T-cell (primary cell): ENCODE results near the gene TRPC1. TPM values are rescaled to one million over a fixed set of nuclear protein-coding genes. Genes with fewer than 3 reads are reported as not detected.

Source experiments
- ATAC-seq, 4 experiments: fragments of 200-7000 bp in 3 of 4; fragments of 150-1000 bp in 1 of 4; cut with Tn5 transposase; replicated peaks in 1 of 4; 1 replicate in 3 of 4; 2 replicates in 1 of 4; pipeline ENCODE4 v1.10.0; 2021; ENCODE audit warnings: moderate library complexity in 3 of 4, mild to moderate bottlenecking in 2 of 4, moderate number of reproducible peaks in 1 of 4
- CTCF ChIA-PET, 2 donors: fragments of 300-600 bp; sonication (Branson Sonifier 250); formaldehyde crosslinking; loops; one replicate each; lab custom pipeline; 2022; ENCODE audit warnings: antibody characterized with exemption in 2 of 2; lab: Charles Lee
- POLR2A ChIA-PET, 2 donors: fragments of 300-600 bp; sonication (Branson Sonifier 250); formaldehyde crosslinking; loops; one replicate each; lab custom pipeline; 2022; ENCODE audit warnings: antibody characterized with exemption in 2 of 2; lab: Charles Lee
- DNase-seq, 35 experiments: peaks; one replicate each; pipeline versions ENCODE4 v3.0.0 to v3.0.0-alpha.2; 2013 to 2023
- H3K27ac ChIP-seq: one replicate; pipeline ENCODE4 v1.5.1; 2013; ENCODE audit warnings: low read length
- H3K27me3 ChIP-seq, 2 experiments: replicated peaks in 1 of 2; 1 replicate in 1 of 2; 2 replicates in 1 of 2; pipeline versions ENCODE4 v1.6.1 to v1.7.0; 2013; ENCODE audit warnings: low read length in 1 of 2, mixed read lengths in 1 of 2; ENCODE audit not compliant: control insufficient read depth in 2 of 2, insufficient read depth in 2 of 2; ENCODE audit errors: extremely low read depth in 1 of 2
- H3K36me3 ChIP-seq, 2 donors: 1 replicate in 1 of 2; 2 replicates in 1 of 2; pipeline versions ENCODE4 v1.6.1 to v1.7.0; 2013; ENCODE audit warnings: low read length in 1 of 2; ENCODE audit not compliant: control insufficient read depth in 2 of 2, insufficient read depth in 1 of 2; ENCODE audit errors: extremely low read depth in 1 of 2
- H3K4me1 ChIP-seq, 2 experiments: 1 replicate in 1 of 2; 2 replicates in 1 of 2; pipeline versions ENCODE4 v1.6.1 to v1.7.0; 2013; ENCODE audit warnings: low read length in 2 of 2, mixed read lengths in 1 of 2; ENCODE audit not compliant: insufficient read depth in 2 of 2, control insufficient read depth in 1 of 2; ENCODE audit errors: extremely low read depth in 1 of 2
- H3K4me3 ChIP-seq, 2 donors: 1 replicate in 1 of 2; 2 replicates in 1 of 2; pipeline versions ENCODE4 v1.5.1 to v1.7.0; 2013; ENCODE audit warnings: mild to moderate bottlenecking in 2 of 2, low read length in 1 of 2, moderate library complexity in 1 of 2; ENCODE audit not compliant: control insufficient read depth in 1 of 2; ENCODE audit errors: extremely low read depth in 1 of 2
- H3K9me3 ChIP-seq: 2 replicates; pipeline ENCODE4 v1.7.0; 2013
- H3K27ac Mint-ChIP-seq, 2 donors: one replicate each; pipeline ENCODE4 v1.8.0; 2020 to 2021; ENCODE audit warnings: mild to moderate bottlenecking in 2 of 2, mixed read lengths in 2 of 2
- H3K27me3 Mint-ChIP-seq, 2 donors: one replicate each; pipeline ENCODE4 v1.8.0; 2021 to 2022; ENCODE audit warnings: mixed read lengths in 2 of 2
- H3K36me3 Mint-ChIP-seq: one replicate; pipeline ENCODE4 v1.8.0; 2021; ENCODE audit warnings: mixed read lengths
- H3K4me1 Mint-ChIP-seq, 3 donors: one replicate each; pipeline ENCODE4 v1.8.0; 2020 to 2022; ENCODE audit warnings: mixed read lengths in 3 of 3, mild to moderate bottlenecking in 1 of 3
- H3K4me3 Mint-ChIP-seq, 3 donors: one replicate each; pipeline ENCODE4 v1.8.0; 2020 to 2022; ENCODE audit warnings: mild to moderate bottlenecking in 3 of 3, mixed read lengths in 3 of 3, moderate library complexity in 3 of 3
- H3K9me3 Mint-ChIP-seq, 3 donors: one replicate each; pipeline ENCODE4 v1.8.0; 2020 to 2022; ENCODE audit warnings: mixed read lengths in 3 of 3
- WGBS: methylation state at CpG from one replicate; pipeline ENCODE4 v1.1.5; 2013; ENCODE audit warnings: missing lambda C conversion rate; ENCODE audit not compliant: insufficient coverage; 5-methylcytosine and 5-hydroxymethylcytosine counted together
- total RNA-seq, 35 experiments: library from RNA in 6 of 35; stranded (reverse) in 6 of 35; fragments of 120-200 nt in 1 of 35; gene quantifications; one replicate each; pipeline versions ENCODE4 v1.2.1 to v1.2.4 and lab custom pipeline; 2013 to 2026

TRPC1 gene
- total RNA-seq, 5 donors from 2014 or later (not counting 1 experiment from before 2014, with no cell fraction given) = 3.9 to 7.5 (median 4.4) TPM

DNA sequence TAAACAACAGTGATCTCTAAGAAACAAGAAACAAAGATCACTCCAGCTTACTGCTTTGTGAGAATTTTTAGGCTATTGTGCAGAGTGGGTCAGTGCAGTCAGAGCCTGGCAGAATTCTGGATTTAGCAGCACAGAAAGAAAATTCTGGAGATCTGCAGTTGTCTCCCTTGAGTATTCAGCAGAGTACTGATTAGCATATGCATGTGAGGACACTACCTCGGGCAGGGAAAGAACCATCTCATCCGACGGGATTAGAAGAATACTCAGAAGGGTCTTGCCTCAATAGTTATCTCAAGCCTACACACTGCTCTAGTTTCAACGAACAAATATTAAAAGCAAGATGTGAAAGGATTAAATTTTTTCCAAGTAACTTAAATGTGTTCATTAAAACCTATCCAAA lies 70.7 kb downstream of the TRPC1 start:
- no peaks in the 10 kb centered on the region for H3K4me1 ChIP-seq
- ChIA-PET CTCF (no interaction called here), POLR2A (no interaction called here)
- H3K27me3 ChIP-seq = no peaks in the 10 kb centered on the region
- 100% methylated on average over 1 of the region's 4 CpGs for WGBS
- DNase-seq = no peak
- no peaks in the 10 kb centered on the region for H3K9me3 ChIP-seq
- H3K4me1 Mint-ChIP-seq = no peaks in the 10 kb centered on the region
- H3K4me3 Mint-ChIP-seq = no peak overlapping the region
- no peak overlapping the region for H3K27ac ChIP-seq
- peaks cover 5% of the 10 kb centered on the region for H3K36me3 Mint-ChIP-seq
- no peaks in the 10 kb centered on the region for H3K27me3 Mint-ChIP-seq
- H3K36me3 ChIP-seq = no peaks in the 10 kb centered on the region
- no peak for ATAC-seq
- no peaks in the 10 kb centered on the region for H3K9me3 Mint-ChIP-seq
- H3K27ac Mint-ChIP-seq = no peak overlapping the region
- no peak overlapping the region for H3K4me3 ChIP-seq

DNA sequence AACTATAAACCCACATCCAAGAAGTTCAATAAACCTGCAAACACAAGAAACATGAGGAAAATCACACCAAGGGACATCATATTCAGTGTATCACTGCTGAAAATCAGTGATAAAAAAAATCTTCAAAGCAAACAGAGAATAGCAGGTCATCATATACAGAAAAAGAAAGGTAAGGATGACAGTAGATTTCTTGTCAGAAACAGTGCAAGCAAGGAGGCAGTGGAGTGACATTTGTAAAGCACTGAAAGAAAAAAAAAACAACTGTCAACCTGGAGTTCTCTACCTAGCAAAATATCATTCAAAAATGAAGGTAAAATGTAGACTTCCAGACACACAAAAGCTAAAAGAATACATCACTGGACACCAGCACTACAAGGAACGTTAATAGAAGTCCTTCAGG lies 71.5 kb downstream of the TRPC1 start:
- no peak overlapping the region for H3K4me3 Mint-ChIP-seq
- WGBS = no CpG with 5 or more reads among the region's 1 CpG
- DNase-seq = no peak
- no peak for ATAC-seq
- peaks cover 5% of the 10 kb centered on the region for H3K36me3 Mint-ChIP-seq
- H3K36me3 ChIP-seq = no peaks in the 10 kb centered on the region
- no peak overlapping the region for H3K27ac Mint-ChIP-seq
- H3K4me1 ChIP-seq = no peaks in the 10 kb centered on the region
- H3K4me3 ChIP-seq = no peak overlapping the region
- H3K27me3 Mint-ChIP-seq = no peaks in the 10 kb centered on the region
- H3K27me3 ChIP-seq = no peaks in the 10 kb centered on the region
- ChIA-PET POLR2A (interaction anchor here in 1 of 2 donors (0.6 kb wide), 1 partner anchor 203 kb away, joined by 5 read pairs; no protein-coding TSS in a partner anchor), CTCF (interaction anchor here in 1 of 2 donors (0.7 kb wide), 1 partner anchor 612 kb away, joined by 4 read pairs; no protein-coding TSS in a partner anchor)
- no peak overlapping the region for H3K27ac ChIP-seq
- H3K9me3 Mint-ChIP-seq = no peaks in the 10 kb centered on the region
- no peaks in the 10 kb centered on the region for H3K9me3 ChIP-seq
- H3K4me1 Mint-ChIP-seq = no peaks in the 10 kb centered on the region

- DNase-seq (no peak), ATAC-seq (no peak)
- WGBS = no CpG with 5 or more reads among the region's 2 CpGs
- H3K36me3 Mint-ChIP-seq = peaks cover 5% of the 10 kb centered on the region
- no peaks in the 10 kb centered on the region for H3K4me1 Mint-ChIP-seq
- ChIA-PET CTCF (interaction anchor here in 1 of 2 donors (0.6 kb wide), 1 partner anchor 130 kb away, joined by 3 read pairs; no protein-coding TSS in a partner anchor), POLR2A (no interaction called here)
- Histone ChIP-seq H3K36me3 (no peaks in the 10 kb centered on the region), H3K4me1 (no peaks in the 10 kb centered on the region), H3K4me3 (no peak overlapping the region), H3K27ac (no peak overlapping the region), H3K9me3 (no peaks in the 10 kb centered on the region), H3K27me3 (no peaks in the 10 kb centered on the region)
- H3K27ac Mint-ChIP-seq = no peak overlapping the region
- H3K4me3 Mint-ChIP-seq = no peak overlapping the region
- H3K27me3 Mint-ChIP-seq = no peaks in the 10 kb centered on the region
- no peaks in the 10 kb centered on the region for H3K9me3 Mint-ChIP-seq
Observed at GRCh38 chr3:142796823-142797222, 73.0 kb downstream of the TRPC1 start.

DNA sequence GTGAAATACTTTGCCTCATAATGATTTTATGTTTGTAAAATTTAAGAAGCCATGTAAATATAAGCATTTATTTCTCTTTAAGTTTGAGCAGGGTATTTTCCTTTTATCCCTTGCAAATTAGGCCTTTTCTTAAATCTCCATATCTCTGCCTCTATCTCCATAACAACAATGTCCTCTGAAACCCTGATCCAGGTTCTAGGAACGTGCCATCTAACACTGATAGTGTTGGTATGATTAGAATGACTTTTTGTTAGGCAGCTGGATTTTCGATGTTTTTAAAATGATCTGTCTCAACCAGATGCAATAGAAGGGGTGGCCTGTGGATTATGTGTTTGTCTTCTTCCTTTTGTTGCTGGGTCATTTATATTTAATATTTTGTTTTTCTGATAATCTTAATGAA lies 77.9 kb downstream of the TRPC1 start:
- H3K4me3 ChIP-seq = no peak overlapping the region
- no peaks in the 10 kb centered on the region for H3K9me3 ChIP-seq
- no peaks in the 10 kb centered on the region for H3K4me1 ChIP-seq
- CTCF ChIA-PET = no interaction called here
- no CpG with 5 or more reads among the region's 2 CpGs for WGBS
- Mint-ChIP-seq H3K27ac (no peak overlapping the region), H3K4me1 (no peaks in the 10 kb centered on the region), H3K36me3 (no peaks in the 10 kb centered on the region), H3K9me3 (no peaks in the 10 kb centered on the region), H3K4me3 (no peak overlapping the region), H3K27me3 (no peaks in the 10 kb centered on the region)
- H3K36me3 ChIP-seq = no peaks in the 10 kb centered on the region
- DNase-seq = no peak
- no peak overlapping the region for H3K27ac ChIP-seq
- no peaks in the 10 kb centered on the region for H3K27me3 ChIP-seq
- no peak for ATAC-seq
- POLR2A ChIA-PET = no interaction called here

DNA sequence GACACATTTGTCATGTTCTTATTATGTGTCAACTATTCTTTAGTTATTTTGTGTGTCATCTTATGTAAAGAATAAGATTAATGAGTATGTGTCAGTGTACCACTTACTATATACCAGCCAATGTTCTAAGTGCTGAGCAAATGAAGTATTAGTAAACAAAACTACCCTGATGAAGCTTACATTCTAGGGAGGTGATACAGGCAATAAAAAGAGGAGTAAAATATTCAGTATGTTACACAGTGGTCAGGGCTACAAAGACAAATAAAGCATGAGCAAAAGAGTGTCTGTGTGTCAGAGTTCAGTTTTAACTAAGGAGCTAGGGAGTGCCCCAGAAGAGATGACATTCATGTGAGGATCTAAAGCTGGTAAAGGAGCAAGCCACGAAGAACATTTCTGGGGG lies 79.1 kb downstream of the TRPC1 start:
- Mint-ChIP-seq H3K4me3 (no peak overlapping the region), H3K4me1 (no peaks in the 10 kb centered on the region), H3K9me3 (no peaks in the 10 kb centered on the region), H3K27me3 (no peaks in the 10 kb centered on the region), H3K27ac (no peak overlapping the region), H3K36me3 (no peaks in the 10 kb centered on the region)
- CTCF ChIA-PET = no interaction called here
- no peak for DNase-seq
- Histone ChIP-seq H3K36me3 (no peaks in the 10 kb centered on the region), H3K27me3 (no peaks in the 10 kb centered on the region), H3K9me3 (no peaks in the 10 kb centered on the region), H3K4me1 (no peaks in the 10 kb centered on the region), H3K27ac (no peak overlapping the region), H3K4me3 (no peak overlapping the region)
- ATAC-seq = no peak
- POLR2A ChIA-PET = no interaction called here
- WGBS = 67% methylated on average over 1 of the region's 1 CpG

GRCh38 chr3:142808103-142808917 lies 84.5 kb downstream of the TRPC1 start:
- H3K27ac ChIP-seq = no peak overlapping the region
- no peaks in the 10 kb centered on the region for H3K4me1 Mint-ChIP-seq
- ChIA-PET POLR2A (no interaction called here), CTCF (no interaction called here)
- H3K9me3 ChIP-seq = no peaks in the 10 kb centered on the region
- 56% methylated on average over 7 of the region's 9 CpGs for WGBS
- no peak for DNase-seq
- peaks cover 0 to 2% of the 10 kb centered on the region in 2 experiments for H3K27me3 ChIP-seq
- H3K4me3 ChIP-seq = no peak overlapping the region
- H3K27me3 Mint-ChIP-seq = peaks cover 4 to 5% of the 10 kb centered on the region in 2 donors
- no peaks in the 10 kb centered on the region for H3K36me3 Mint-ChIP-seq
- H3K4me3 Mint-ChIP-seq = no peak overlapping the region
- no peak overlapping the region for H3K27ac Mint-ChIP-seq
- H3K4me1 ChIP-seq = no peaks in the 10 kb centered on the region
- ATAC-seq = no peak
- H3K9me3 Mint-ChIP-seq = no peaks in the 10 kb centered on the region
- H3K36me3 ChIP-seq = no peaks in the 10 kb centered on the region
